SK-N-SH (cell line): ENCODE results near the gene C20orf144. TPM values are rescaled to one million over a fixed set of nuclear protein-coding genes. Genes with fewer than 3 reads are reported as not detected.

Experiments used
- CTCF ChIA-PET: fragments of 300-600, 350-600 bp; formaldehyde crosslinking; extraction: SDS; loops from one replicate; lab custom pipeline; 2021; lab: Yijun Ruan, JAX
- POLR2A ChIA-PET: fragments of 350-600 bp; sonication (Branson Sonifier 250); formaldehyde crosslinking; extraction: SDS; loops from one replicate; lab custom pipeline; 2020; ENCODE audit warnings: antibody characterized with exemption, inconsistent platforms; lab: Yijun Ruan, JAX
- DNase-seq: peaks from one replicate; pipeline ENCODE4 v3.0.0; 2012
- H2AFZ ChIP-seq: fragments of 200-600 bp; sonication (generic); 2 replicates; pipeline ENCODE4 v1.8.1; 2016; ENCODE audit warnings: antibody characterized with exemption, mild to moderate bottlenecking, low read depth
- H3F3A ChIP-seq: fragments of 200-600 bp; sonication (generic); replicated peaks from 2 replicates; pipeline ENCODE3; 2016; ENCODE audit warnings: antibody characterized with exemption, mild to moderate bottlenecking; ENCODE audit not compliant: insufficient read depth
- H3K27ac ChIP-seq, 2 experiments: fragments of 200-500 bp in 1 of 2; fragments of 200-600 bp in 1 of 2; sonication (Bioruptor generic) in 1 of 2; sonication (generic), shearing (Covaris generic) in 1 of 2; 2 replicates each; pipeline versions ENCODE4 v1.5.1 to v1.6.1; 2014 to 2016; ENCODE audit warnings: low read depth in 2 of 2, inconsistent platforms in 1 of 2, low read length in 1 of 2, mild to moderate bottlenecking in 1 of 2, mixed read lengths in 1 of 2
- H3K27me3 ChIP-seq: fragments of 200-600 bp; sonication (generic), shearing (Covaris generic); 2 replicates; pipeline ENCODE4 v1.6.1; 2016; ENCODE audit warnings: mixed run types; ENCODE audit not compliant: insufficient read depth
- H3K36me3 ChIP-seq, 2 experiments: fragments of 200-500 bp in 1 of 2; fragments of 200-600 bp in 1 of 2; sonication (Bioruptor generic) in 1 of 2; sonication (generic) in 1 of 2; replicated peaks in 1 of 2; 2 replicates each; pipeline versions ENCODE3 to v1.5.1; 2014 to 2016; ENCODE audit warnings: low read length in 1 of 2, mild to moderate bottlenecking in 1 of 2; ENCODE audit not compliant: insufficient read depth in 2 of 2, control insufficient read depth in 1 of 2
- H3K4me1 ChIP-seq, 2 experiments: fragments of 200-500 bp in 1 of 2; fragments of 200-600 bp in 1 of 2; sonication (Bioruptor generic) in 1 of 2; sonication (generic), shearing (Covaris generic) in 1 of 2; 2 replicates each; pipeline versions ENCODE4 v1.5.1 to v1.6.1; 2014 to 2016; ENCODE audit warnings: low read depth in 1 of 2, low read length in 1 of 2, mixed run types in 1 of 2; ENCODE audit not compliant: insufficient read depth in 2 of 2, control insufficient read depth in 1 of 2
- H3K4me2 ChIP-seq: fragments of 200-600 bp; sonication (generic), shearing (Covaris generic); 2 replicates; pipeline ENCODE4 v1.6.1; 2017; ENCODE audit warnings: mixed run types
- H3K4me3 ChIP-seq, 2 experiments: fragments of 200-500 bp in 1 of 2; fragments of 200-600 bp in 1 of 2; sonication (Bioruptor generic) in 1 of 2; sonication (generic), shearing (Covaris generic) in 1 of 2; 2 replicates each; pipeline versions ENCODE4 v1.5.1 to v1.8.1; 2014 to 2016; ENCODE audit warnings: low read depth in 2 of 2, inconsistent platforms in 1 of 2, low read length in 1 of 2, mild to moderate bottlenecking in 1 of 2, mixed read lengths in 1 of 2, moderate library complexity in 1 of 2
- H3K79me2 ChIP-seq: fragments of 200-600 bp; sonication (generic); 2 replicates; pipeline ENCODE4 v1.8.1; 2017; ENCODE audit warnings: mild to moderate bottlenecking; ENCODE audit not compliant: insufficient read depth
- H3K9ac ChIP-seq: fragments of 200-600 bp; sonication (generic); 2 replicates; pipeline ENCODE4 v1.6.1; 2017; ENCODE audit warnings: mixed run types
- H3K9me2 ChIP-seq: fragments of 200-600 bp; sonication (generic); 2 replicates; pipeline ENCODE4 v1.6.1; 2017; ENCODE audit warnings: mixed run types
- H3K9me3 ChIP-seq: fragments of 200-600 bp; sonication (generic); 2 replicates; pipeline ENCODE4 v1.6.1; 2017; ENCODE audit warnings: mixed run types, mild to moderate bottlenecking, moderate library complexity
- H4K20me1 ChIP-seq: fragments of 200-600 bp; sonication (generic); 2 replicates; pipeline ENCODE4 v1.6.1; 2017; ENCODE audit warnings: mild to moderate bottlenecking, mixed run types; ENCODE audit not compliant: insufficient read depth
- CHD2 ChIP-seq: fragments of 150-350 bp; IDR thresholded peaks from 2 replicates; pipeline ENCODE4 v1.6.1; 2018; ENCODE audit warnings: low read length; ENCODE audit not compliant: partially characterized antibody
- ELF1 ChIP-seq: IDR thresholded peaks from 2 replicates; pipeline ENCODE4 v1.4.0; 2012
- EP300 ChIP-seq, 2 experiments: IDR thresholded peaks; 2 replicates each; pipeline versions ENCODE4 v1.4.0 to v1.6.1; 2012; ENCODE audit warnings: borderline replicate concordance in 1 of 2, low read depth in 1 of 2, low read length in 1 of 2
- EZH2phosphoT487 ChIP-seq: fragments of 200-600 bp; sonication (generic); IDR thresholded peaks from 2 replicates; pipeline ENCODE4 v1.6.1; 2017; ENCODE audit warnings: low read depth, mixed run types, mild to moderate bottlenecking, antibody characterized with exemption, moderate library complexity, borderline replicate concordance
- FOSL2 ChIP-seq: IDR thresholded peaks from 2 replicates; pipeline ENCODE4 v1.4.0; 2012; ENCODE audit warnings: low read depth, mild to moderate bottlenecking, moderate library complexity, borderline replicate concordance
- FOXJ3 ChIP-seq: sonication (generic); formaldehyde crosslinking; IDR thresholded peaks from 2 replicates; pipeline ENCODE4 v1.5.1; 2020; ENCODE audit warnings: mild to moderate bottlenecking, missing genetic modification reagents
- FOXM1 ChIP-seq: IDR thresholded peaks from 2 replicates; pipeline ENCODE4 v1.4.0; 2012; ENCODE audit warnings: low read depth, mild to moderate bottlenecking
- JUND ChIP-seq: IDR thresholded peaks from 2 replicates; pipeline ENCODE4 v1.4.0; 2012
- MXI1 ChIP-seq: IDR thresholded peaks from 2 replicates; pipeline ENCODE4 v1.6.1; 2012; ENCODE audit warnings: mild to moderate bottlenecking, low read depth, low read length, improper control_type of control experiment
- NFIC ChIP-seq: IDR thresholded peaks from 2 replicates; pipeline ENCODE4 v1.4.0; 2012; ENCODE audit warnings: borderline replicate concordance
- NRF1 ChIP-seq: IDR thresholded peaks from 2 replicates; pipeline ENCODE4 v1.6.1; 2012; ENCODE audit warnings: low read depth, mild to moderate bottlenecking, low read length
- POLR2AphosphoS5 ChIP-seq: IDR thresholded peaks from 2 replicates; pipeline ENCODE4 v1.6.1; 2012; ENCODE audit warnings: low read depth, low read length
- RCOR1 ChIP-seq: fragments of 150-350 bp; IDR thresholded peaks from 2 replicates; pipeline ENCODE4 v1.6.1; 2017; ENCODE audit warnings: antibody characterized with exemption, low read length
- RXRA ChIP-seq: IDR thresholded peaks from 2 replicates; pipeline ENCODE4 v1.4.0; 2012; ENCODE audit warnings: low read depth, mild to moderate bottlenecking, borderline replicate concordance
- SMC3 ChIP-seq: IDR thresholded peaks from 2 replicates; pipeline ENCODE4 v1.6.1; 2012; ENCODE audit warnings: low read depth, low read length, improper control_type of control experiment
- TAF1 ChIP-seq: IDR thresholded peaks from 2 replicates; pipeline ENCODE4 v1.6.1; 2012; ENCODE audit warnings: low read depth, mild to moderate bottlenecking, low read length, moderate library complexity, borderline replicate concordance
- TCF12 ChIP-seq: IDR thresholded peaks from 2 replicates; pipeline ENCODE4 v1.4.0; 2012
- TEAD4 ChIP-seq: IDR thresholded peaks from 2 replicates; pipeline ENCODE4 v1.4.0; 2012; ENCODE audit warnings: mild to moderate bottlenecking, borderline replicate concordance; ENCODE audit not compliant: insufficient read depth
- YY1 ChIP-seq: IDR thresholded peaks from 2 replicates; pipeline ENCODE4 v1.4.0; 2012; ENCODE audit warnings: low read depth, mild to moderate bottlenecking
- WGBS: methylation state at CpG from one replicate; pipeline ENCODE4 v1.1.6; 2017; ENCODE audit warnings: low lambda C conversion rate; 5-methylcytosine and 5-hydroxymethylcytosine counted together
- polyA plus RNA-seq, 3 experiments: library from polyadenylated mRNA; depleted of rRNA; stranded (reverse); fragments of >200 nt; gene quantifications; 2 replicates each; pipeline ENCODE4 v1.2.3, GENCODE V29; 2012
- TF ChIP-seq, protein P1 (sequence below): fragments of 150-350 bp; IDR thresholded peaks from 2 replicates; pipeline ENCODE4 v1.6.1; 2017; ENCODE audit warnings: antibody characterized with exemption, low read length, low read depth, borderline replicate concordance
- TF ChIP-seq, protein P2 (sequence below): IDR thresholded peaks from 2 replicates; pipeline ENCODE4 v1.4.0; 2012; ENCODE audit warnings: low read depth, borderline replicate concordance
- TF ChIP-seq, protein P3 (sequence below): IDR thresholded peaks from 2 replicates; pipeline ENCODE4 v1.4.0; 2012; ENCODE audit warnings: low read depth, borderline replicate concordance
- TF ChIP-seq, protein P4 (sequence below): fragments of 150-350 bp; IDR thresholded peaks from 2 replicates; pipeline ENCODE4 v1.6.1; 2016; ENCODE audit warnings: mild to moderate bottlenecking, low read depth, low read length

C20orf144 gene
- polyA plus RNA-seq, 1 of the 3 experiments (the other 2 are of a cell fraction): 0.12 TPM

DNA sequence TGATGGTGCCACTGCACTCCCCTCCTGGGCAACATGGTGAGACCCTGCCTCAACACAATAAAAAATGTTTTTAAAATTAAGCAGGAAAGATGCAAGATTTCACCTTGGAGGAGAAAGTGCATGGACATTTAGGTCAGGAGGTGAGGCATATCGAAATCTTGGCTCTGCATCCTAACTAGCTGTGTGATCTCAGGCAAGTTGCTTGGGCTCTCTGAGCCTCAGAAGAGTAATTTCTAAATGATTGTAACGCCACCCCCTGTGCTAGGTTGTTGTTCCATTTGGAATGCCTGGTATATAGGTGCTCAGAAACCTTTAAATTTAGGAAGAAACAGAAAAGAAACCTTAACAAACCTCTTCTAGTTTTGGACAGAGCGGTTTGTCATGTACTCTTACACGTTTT is 35.9 kb upstream of the C20orf144 start:
- 91% methylated on average over 4 of the region's 4 CpGs for WGBS
- Histone ChIP-seq H3K4me3 (no peak overlapping the region), H3K9ac (no peak overlapping the region), H3K79me2 (no peaks in the 10 kb centered on the region), H3K36me3 (peaks cover 30 to 37% of the 10 kb centered on the region in 2 experiments), H3K9me2 (no peaks in the 10 kb centered on the region), H3K27me3 (no peaks in the 10 kb centered on the region)
- ChIA-PET CTCF (interaction anchor here (0.9 to 1.5 kb wide), 5 partner anchors 9 to 41 kb away, joined by 3 to 4 read pairs (median 3); partner anchors contain the start of gene ACTL10), POLR2A (no interaction called here)
- TF ChIP-seq, protein P1, sequence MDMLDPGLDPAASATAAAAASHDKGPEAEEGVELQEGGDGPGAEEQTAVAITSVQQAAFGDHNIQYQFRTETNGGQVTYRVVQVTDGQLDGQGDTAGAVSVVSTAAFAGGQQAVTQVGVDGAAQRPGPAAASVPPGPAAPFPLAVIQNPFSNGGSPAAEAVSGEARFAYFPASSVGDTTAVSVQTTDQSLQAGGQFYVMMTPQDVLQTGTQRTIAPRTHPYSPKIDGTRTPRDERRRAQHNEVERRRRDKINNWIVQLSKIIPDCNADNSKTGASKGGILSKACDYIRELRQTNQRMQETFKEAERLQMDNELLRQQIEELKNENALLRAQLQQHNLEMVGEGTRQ: no peak
- TF ChIP-seq FOXM1: no peak
- TF ChIP-seq SMC3: no peak
- no peak for TF ChIP-seq NFIC
- TF ChIP-seq RXRA: no peak
- TF ChIP-seq, protein P2, sequence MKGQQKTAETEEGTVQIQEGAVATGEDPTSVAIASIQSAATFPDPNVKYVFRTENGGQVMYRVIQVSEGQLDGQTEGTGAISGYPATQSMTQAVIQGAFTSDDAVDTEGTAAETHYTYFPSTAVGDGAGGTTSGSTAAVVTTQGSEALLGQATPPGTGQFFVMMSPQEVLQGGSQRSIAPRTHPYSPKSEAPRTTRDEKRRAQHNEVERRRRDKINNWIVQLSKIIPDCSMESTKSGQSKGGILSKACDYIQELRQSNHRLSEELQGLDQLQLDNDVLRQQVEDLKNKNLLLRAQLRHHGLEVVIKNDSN: no peak
- TF ChIP-seq TEAD4: no peak
- no peak for TF ChIP-seq RCOR1
- no peak for TF ChIP-seq YY1
- TF ChIP-seq, protein P3, sequence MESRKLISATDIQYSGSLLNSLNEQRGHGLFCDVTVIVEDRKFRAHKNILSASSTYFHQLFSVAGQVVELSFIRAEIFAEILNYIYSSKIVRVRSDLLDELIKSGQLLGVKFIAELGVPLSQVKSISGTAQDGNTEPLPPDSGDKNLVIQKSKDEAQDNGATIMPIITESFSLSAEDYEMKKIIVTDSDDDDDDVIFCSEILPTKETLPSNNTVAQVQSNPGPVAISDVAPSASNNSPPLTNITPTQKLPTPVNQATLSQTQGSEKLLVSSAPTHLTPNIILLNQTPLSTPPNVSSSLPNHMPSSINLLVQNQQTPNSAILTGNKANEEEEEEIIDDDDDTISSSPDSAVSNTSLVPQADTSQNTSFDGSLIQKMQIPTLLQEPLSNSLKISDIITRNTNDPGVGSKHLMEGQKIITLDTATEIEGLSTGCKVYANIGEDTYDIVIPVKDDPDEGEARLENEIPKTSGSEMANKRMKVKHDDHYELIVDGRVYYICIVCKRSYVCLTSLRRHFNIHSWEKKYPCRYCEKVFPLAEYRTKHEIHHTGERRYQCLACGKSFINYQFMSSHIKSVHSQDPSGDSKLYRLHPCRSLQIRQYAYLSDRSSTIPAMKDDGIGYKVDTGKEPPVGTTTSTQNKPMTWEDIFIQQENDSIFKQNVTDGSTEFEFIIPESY: no peak
- TF ChIP-seq JUND: no peak
- TF ChIP-seq, all 33 proteins: peak for 0
- H4K20me1 ChIP-seq: no peaks in the 10 kb centered on the region
- no peak for DNase-seq
- no peaks in the 10 kb centered on the region for H3K9me3 ChIP-seq
- H3K27ac ChIP-seq: no peak overlapping the region
- H3K4me1 ChIP-seq: no peaks in the 10 kb centered on the region
- no peak overlapping the region for H3K4me2 ChIP-seq
- no peak overlapping the region for H2AFZ ChIP-seq
- no peaks in the 10 kb centered on the region for H3F3A ChIP-seq

DNA sequence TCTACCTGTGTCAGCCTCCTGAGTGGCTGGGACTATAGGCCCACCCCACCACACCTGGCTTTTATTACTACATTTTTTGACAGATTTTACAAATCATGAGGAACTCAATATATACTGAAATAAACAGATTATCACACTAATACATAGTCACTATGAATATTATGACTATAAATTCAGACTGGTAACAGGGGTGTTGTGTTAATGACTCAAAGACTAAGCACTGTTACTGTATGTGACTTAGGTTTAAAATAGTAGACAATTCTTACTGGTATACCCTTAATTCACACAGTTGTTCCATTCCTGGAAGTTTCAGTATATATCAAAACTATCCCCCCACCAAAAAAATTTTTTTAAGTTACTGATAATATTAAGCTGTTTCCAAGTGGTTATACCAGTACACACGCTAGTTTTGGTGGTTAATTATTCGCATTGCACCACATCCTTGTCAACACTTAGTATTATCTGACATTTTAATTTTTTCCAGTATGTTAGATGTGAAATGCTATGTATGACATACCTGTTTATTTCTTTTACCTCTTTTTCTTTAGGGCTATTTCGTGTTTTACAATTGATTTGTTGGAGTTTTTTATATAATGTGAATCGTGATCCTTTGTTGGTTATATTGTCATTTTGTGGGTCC is 34.4 kb upstream of the C20orf144 start:
- H3K27me3 ChIP-seq: no peaks in the 10 kb centered on the region
- no peak overlapping the region for H3K9ac ChIP-seq
- no peak overlapping the region for H3K27ac ChIP-seq
- no peaks in the 10 kb centered on the region for H3K79me2 ChIP-seq
- H3K9me2 ChIP-seq: no peaks in the 10 kb centered on the region
- no peaks in the 10 kb centered on the region for H3F3A ChIP-seq
- H3K4me2 ChIP-seq: no peak overlapping the region
- H3K4me3 ChIP-seq: no peak overlapping the region
- H2AFZ ChIP-seq: no peak overlapping the region
- no peaks in the 10 kb centered on the region for H3K4me1 ChIP-seq
- DNase-seq: no peak
- POLR2A ChIA-PET: interaction anchor here (0.5 kb wide), 1 partner anchor 43 kb away, joined by 3 read pairs; no protein-coding TSS in a partner anchor
- 91% methylated on average over 4 of the region's 4 CpGs for WGBS
- H4K20me1 ChIP-seq: no peaks in the 10 kb centered on the region
- CTCF ChIA-PET: interaction anchor here (0.7 to 0.9 kb wide), 2 partner anchors 25 to 1374 kb away, joined by 3 read pairs; no protein-coding TSS in a partner anchor
- H3K9me3 ChIP-seq: no peaks in the 10 kb centered on the region
- H3K36me3 ChIP-seq: peaks cover 30 to 46% of the 10 kb centered on the region in 2 experiments
- TF ChIP-seq EZH2phosphoT487 (no peak), POLR2AphosphoS5 (no peak), FOSL2 (no peak), CHD2 (no peak), RXRA (no peak), NRF1 (no peak), NFIC (no peak), TCF12 (no peak), SMC3 (no peak), JUND (no peak), FOXJ3 (CRISPR knock-in tag) (no peak), TAF1 (no peak), MXI1 (no peak), ELF1 (no peak), EP300 (IDR thresholded peaks at IDR 0.05; ENCODE audit: borderline replicate concordance in 1 of 2, low read depth in 1 of 2, low read length in 1 of 2) (no peak)
- TF ChIP-seq, protein P4, sequence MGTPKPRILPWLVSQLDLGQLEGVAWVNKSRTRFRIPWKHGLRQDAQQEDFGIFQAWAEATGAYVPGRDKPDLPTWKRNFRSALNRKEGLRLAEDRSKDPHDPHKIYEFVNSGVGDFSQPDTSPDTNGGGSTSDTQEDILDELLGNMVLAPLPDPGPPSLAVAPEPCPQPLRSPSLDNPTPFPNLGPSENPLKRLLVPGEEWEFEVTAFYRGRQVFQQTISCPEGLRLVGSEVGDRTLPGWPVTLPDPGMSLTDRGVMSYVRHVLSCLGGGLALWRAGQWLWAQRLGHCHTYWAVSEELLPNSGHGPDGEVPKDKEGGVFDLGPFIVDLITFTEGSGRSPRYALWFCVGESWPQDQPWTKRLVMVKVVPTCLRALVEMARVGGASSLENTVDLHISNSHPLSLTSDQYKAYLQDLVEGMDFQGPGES: no peak
